Measurements from ENCODE around the gene FAR2.
A peak's percentile ranks its signal among the peaks of the same experiment; 100 is the strongest.
"Not testable (repeated sequence)": the region's sequence is repeated elsewhere in the genome, so short reads cannot be mapped to it uniquely, and the experiment has no call there.

The FAR2 gene

DNA sequence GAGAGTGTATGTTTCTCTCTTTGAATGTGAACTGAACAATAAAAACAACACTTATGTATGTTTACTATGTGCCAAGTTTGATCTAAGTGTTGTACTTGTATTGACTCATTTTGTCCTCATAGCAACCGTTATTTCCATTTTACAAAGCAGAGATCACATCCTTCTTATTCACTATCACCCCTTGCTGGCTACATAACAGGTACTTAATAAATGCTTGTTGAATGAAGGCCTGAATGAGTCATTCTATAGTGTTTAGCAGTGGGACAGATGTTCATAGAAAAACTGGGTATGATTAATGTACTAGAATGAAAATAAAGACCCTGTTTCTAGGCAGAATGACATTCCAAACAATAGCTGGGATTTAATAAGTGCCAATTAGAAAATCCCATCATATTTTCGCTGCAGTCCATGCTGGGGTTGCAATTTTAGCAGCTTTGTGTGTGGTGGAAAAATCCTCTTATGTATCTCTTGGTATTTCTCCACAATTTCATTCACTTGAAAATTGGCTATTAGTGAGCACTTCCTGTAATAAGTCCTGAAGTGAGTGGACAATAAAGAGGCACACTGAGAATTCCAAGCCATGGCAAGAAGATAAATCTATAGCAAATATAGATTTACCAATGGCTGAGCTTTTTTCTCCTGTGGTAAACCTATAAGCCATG, 86.0 kb downstream of the FAR2 start:
- no peak for DNase-seq (ENCODE audit: low spot score)

DNA sequence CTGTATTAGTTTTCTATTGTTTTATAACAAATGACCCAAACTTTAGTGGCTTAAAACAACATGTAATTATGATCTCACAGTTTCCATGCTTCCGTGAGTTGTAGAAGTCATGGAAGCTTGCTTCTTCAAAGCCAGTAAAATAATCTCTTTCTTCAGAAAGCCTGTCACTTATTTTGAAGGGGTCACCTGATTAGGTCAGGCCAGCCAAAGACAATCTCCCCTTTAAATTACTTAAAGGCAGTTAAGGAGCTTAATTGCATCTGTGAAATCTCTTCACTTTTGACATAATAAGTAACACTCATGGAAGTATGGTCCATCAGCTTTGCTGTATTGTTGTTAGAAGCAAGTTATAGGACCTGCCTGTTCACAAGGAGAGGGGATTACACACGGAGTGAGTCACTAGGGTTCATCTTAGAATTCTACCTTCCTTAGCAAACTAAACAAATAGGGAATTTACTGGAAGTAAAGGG, 89.8 kb downstream of the FAR2 start:
- DNase-seq (ENCODE audit: low spot score), result no peak

DNA sequence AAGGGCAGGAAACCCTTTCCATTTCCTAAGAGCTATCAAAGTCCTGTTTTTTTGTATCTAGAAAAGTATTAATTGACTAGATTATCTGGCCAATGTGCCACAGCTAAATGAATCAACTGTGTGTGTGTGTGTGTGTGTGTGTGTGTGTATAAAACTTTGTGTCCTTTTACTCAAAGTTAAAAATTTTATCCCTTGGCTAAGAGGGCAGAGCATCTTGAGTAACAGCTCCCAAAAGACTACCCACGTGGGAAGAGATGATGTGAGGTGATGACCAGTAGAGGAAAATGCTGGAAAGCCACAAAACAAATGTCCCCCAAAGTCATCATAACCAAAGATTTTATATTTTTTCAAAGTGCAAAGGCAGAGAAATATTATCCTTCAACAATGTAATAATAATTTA, 90.3 kb downstream of the FAR2 start:
- no peak for DNase-seq (ENCODE audit: low spot score)

DNA sequence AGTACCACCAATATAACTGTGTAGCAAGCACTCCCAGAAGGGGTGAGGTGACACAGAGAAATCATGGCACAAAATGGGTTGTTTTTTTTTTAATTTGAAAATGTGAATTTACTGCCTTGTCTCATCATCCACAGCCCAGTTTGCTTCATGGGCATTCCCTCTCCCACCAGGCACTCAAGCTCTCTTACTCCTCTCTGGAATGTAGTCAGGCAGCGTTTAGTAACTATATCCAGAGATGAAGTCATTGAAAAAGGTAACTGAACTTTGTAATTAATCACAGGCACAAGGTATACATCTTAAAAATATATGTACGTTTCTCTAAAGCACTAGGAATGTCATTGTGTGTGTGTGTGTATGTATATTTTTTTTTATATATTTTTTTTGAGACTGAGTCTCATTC, 91.4 kb downstream of the FAR2 start:
- no peak for DNase-seq (ENCODE audit: low spot score)

DNA sequence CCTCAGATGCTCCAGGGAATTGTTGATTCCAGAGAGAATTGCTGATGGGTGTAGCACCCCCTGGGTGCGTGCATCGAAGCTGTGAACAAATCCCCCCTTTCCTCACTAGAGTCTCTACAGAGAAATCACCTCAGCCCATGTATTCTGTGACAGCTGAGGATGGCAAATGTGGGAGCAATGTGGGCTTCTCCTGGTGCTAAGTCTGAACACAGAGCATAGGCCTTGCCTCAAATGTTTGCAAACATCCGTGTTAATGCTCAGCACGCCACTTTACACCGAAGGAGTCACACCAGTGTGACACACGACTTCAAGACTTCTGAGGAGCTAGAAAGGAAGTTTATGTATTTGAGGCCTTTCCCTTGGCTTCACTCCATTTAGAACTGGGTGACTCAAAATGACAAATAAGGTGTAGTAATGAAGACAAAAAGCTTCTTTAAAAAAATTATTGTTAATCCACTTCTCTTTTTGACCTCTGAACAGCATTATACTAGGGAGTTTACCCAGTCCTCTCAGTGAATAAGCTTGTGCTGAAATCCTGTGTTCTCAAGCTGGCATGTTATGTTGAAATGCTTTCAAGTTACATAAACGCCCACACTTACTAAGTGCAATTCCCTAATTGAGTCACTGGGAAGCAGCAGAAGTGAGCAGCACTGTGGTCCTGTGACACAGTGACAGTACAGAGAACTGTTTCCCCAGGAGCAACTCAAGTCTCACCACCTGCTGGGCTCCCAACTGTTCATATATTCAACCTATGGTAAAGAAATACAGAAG, 92.9 kb downstream of the FAR2 start:
- DNase-seq (ENCODE audit: low spot score), result no peak

DNA sequence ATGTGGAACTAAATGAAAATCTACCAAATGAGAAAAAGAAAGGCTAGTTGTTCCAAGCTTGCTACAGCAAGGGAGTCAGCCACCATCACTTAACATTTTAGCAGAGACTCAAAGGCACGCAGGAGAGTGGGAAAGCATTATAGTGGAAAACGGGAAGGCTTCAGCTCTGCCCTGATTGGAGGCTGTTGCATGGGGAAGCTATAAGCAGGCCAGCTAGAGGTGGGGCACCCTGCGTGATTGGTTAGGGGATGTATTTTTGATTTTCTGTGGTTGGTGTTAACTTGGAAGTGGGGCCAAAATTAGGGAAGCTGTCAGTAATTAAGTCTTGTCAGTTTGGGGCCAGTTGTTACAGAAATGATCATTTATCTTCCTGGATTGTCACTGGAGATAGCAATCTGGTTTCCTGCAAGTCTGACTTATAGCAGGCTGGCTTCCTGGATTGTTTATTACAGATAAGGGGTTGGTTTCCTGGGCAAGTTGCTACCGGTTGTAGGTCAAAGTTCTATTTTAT, 93.9 kb downstream of the FAR2 start:
- peak; percentile 52 for DNase-seq (ENCODE audit: low spot score)

DNA sequence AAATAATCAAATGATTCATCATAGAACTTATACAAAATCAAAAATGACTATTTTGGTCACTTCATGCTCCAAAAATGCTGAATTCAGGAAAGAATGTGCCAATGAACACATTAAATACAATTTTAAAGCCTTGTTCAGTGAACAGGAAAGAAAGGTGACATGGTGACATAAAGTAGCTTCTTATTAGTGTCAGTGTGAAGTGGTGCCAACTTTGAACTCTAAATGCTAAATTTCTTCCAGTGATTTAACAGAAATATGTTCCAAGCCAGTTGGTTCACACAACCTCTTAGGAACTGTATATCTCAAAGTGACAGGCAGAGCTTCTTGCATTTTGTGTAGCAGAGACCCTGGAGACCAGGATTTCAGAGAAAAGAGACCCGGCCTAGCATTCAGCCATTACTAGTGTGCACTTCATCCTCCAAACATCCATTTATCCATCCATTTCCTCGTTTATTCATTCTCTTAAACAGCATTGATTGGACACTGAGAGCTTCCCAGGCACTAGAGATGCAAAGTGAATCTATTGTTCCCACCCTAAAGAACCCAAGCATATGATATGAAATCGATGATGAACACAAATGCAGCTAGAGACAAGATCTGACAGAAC, 95.2 kb downstream of the FAR2 start:
- DNase-seq (ENCODE audit: low spot score), result no peak

DNA sequence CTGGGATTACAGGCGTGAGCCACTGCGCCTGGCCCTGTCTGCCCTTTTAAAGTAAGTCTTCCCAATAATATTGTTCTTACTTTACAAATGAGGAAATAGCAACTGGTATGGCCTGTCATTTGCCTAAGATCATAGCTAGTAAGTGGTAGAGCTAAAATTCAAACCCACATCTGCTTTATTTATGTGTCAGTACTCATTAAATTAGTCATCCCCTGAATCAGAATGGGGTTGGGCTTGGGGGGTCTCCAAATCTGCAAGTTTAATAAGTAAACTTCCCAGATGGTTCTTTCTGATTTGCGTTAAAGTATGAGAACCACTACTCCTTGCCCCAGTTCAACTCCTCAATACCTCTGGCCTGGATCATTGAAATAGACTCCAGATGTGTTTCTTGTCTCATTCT, 96.2 kb downstream of the FAR2 start:
- no peak for DNase-seq (ENCODE audit: low spot score)

DNA sequence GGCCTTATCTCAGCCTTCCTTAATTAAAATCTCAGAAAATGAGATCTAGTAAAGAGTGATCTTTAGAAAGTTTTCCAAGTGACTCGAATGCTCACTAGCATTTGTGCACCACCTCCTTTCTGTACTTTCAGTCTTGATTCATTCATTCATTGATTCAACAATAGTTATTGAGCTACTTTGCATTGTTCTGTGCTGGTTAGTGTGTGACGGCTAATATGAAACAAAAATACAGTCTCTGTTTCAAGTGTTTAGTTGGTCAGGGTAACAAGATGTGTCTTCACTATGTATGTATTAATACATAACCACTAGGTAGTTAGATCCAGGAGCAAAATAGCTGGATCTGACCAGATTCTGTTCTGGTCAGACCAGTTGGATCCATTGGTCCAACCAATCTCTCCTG, 100.9 kb downstream of the FAR2 start:
- DNase-seq (ENCODE audit: low spot score), result no peak

DNA sequence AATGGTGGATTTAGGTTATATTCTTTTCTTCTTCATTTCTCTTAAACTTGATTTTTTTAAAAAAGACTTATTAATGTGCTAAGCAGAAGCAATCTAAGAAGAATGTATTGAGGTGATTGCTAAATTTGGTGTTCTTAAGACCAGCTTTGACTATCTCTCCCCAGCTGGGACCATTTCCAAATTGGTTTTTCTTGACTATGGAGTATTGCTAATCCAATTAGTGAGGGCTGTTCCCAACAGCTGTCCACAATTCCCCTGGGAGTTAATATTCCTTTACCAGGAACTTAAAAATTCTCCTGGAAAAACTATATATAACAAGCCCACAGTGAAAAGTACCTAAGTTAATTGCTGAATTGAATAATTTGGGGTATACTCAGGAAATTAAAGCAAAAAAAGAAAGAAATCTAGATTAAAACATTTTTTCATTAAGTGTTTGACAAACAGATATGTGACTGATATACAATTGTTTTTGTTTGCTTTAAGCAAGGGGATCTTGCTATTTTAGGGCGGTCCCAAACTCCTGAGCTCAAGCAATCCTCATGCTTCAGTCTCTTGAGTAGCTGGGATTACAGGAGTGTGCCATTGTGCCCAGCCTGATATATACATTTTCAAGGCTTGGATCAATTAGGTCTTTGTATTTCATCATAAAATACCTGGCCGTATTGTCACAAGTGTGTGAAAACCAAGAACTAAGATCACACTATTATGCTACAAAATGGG, 105.0 kb downstream of the FAR2 start:
- no peak for DNase-seq (ENCODE audit: low spot score)

DNA sequence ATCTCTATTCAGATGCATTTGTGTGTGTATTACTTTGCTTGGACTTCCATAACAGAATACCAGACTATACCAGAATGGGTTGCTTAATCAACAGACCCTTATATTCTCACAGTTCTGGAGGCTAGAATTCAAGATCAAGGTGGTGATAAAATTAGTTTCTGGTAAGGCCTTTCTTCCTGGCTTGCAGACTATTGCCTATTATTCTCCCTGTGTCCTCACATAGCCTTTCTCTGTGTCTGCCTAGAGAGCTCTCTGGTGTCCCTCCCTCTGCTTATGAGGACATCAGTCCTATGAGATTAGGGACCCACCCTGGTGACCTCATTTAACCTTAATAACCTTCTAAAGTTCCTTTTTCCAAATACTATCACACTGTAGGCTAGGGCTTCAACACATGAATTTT, 106.0 kb downstream of the FAR2 start:
- DNase-seq (ENCODE audit: low spot score), result no peak

DNA sequence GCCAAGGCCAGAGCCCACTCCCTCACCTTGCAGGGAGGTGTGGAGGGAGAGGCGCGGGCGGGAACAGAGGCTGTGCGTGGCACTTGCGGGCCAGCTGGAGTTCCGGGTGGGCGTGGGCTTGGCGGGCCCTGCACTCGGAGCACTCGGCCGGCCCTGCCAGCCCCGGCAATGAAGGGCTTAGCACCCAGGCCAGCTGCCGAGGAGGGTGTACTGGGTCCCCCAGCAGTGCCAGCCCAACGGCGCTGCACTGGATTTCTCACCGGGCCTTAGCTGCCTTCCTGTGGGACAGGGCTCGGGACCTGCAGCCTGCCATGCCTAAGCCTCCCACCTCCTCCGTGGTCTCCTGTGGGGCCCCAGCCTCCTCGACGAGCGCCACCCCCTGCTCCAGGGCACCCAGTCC, 107.5 kb downstream of the FAR2 start:
- DNase-seq (ENCODE audit: low spot score), result no peak

DNA sequence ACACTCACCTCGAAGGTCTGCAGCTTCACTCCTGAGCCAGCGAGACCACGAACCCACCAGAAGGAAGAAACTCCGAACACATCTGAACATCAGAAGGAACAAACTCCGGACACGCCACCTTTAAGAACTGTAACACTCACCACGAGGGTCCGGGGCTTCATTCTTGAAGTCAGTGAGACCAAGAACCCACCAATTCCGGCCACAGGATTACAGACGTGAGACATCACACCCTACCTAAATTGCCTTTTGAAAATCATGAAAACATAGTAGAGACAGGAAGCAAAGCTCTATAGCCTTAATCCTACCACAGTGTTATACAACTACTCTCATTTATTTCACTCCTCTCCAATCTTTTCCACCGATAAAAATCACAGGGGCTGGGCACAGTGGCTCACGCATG, 108.6 kb downstream of the FAR2 start:
- not testable (repeated sequence) for DNase-seq (ENCODE audit: low spot score)

DNA sequence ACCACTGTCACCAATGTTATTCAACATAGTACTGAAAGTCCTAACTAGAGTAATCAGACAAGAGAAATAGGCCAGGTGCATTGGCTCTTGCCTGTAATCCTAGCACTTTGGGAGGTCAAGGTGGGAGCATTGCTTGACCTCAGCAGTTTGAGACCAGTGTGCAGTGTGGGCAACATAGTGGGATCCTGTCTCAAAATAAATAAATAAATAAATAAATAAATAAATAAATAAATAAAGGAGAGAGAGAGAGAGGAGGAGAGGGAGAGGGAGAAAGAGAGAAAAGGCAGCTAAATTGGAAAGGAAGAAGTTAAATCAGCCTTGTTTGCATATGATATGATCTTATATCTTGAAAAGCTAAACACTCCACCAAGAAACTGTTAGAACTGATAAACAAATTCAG, 115.3 kb downstream of the FAR2 start:
- DNase-seq (ENCODE audit: low spot score), result no peak

DNA sequence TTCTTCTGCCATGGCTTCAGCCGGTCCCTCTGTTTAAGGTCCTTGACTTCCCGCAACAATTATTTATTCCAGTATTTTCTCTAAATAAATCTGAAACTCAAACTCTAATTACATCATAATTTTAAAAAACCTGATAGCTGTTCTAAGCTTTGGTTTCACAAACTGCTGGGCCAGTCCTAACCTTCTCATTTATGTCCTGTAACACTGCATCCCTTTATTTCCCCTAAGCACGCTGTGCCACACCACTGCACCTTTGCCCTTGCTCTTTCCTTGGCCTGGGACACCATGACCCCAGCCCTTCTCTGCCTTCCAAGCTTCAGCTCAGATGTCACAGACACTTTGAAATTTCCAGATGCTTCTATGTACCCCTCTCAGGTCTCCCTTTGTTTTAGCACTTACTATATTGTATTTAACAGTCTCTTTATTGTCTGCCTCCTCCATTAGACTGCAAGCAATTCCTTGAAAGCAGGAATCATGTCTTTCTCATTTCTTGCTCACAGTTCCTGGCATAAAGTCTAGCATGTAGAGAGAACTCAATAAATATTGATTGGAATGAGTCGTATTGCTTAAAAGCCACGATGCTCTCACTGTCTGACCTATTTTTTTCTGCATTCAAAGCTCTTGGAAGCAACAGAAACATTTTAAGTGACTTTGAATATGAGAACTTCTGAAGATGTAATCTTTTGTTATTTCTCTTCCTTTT, 120.8 kb downstream of the FAR2 start:
- DNase-seq (ENCODE audit: low spot score), result no peak

DNA sequence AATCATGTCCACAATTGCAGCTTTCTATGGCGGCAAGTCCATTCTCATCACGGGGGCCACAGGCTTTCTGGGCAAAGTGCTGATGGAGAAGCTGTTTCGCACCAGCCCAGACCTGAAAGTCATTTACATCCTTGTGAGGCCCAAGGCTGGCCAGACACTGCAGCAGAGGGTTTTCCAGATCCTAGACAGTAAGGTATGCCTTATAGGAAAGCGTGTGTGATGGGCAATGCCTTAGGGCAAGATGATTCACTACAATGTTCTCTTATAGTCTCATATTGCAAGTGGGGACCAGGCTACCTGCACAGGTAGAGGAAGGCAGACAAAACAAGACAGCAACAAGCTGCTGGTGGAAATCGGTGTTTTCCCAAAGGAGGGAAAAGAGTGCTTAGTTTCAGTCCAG, 121.4 kb downstream of the FAR2 start:
- DNase-seq (ENCODE audit: low spot score), result no peak

DNA sequence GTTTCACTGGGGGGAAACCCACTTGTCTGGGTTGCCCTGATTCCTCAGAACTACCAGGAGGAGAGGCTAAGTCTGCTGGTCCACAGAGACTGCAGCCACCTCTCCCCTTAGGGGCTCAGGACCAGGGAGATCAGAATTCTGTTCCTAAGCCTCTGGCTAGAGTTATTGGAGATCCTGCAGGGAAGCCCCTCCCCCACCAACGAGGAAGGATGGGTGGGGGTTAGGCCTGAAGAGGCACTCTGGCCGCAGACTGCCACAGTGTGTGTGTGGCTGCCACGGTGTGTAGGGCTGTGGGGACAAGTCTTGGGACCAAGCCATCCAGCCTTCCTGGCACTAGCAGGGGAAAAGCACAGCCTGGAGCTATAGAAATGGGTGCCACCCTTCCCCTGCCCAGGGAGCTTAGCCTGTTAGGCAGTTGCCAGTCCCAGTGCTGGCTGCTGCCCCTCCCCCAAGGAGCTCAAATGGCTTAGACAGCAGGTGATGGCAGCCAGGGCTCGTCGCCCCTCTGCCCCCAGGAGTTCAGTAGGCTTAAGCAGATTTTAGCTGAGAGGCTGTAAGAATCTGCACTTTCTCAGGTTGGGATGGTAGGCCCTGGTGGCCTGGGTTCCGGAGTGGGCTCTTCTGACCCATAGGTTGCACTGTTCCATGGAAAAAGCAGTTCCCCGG, 124.2 kb downstream of the FAR2 start:
- peak; percentile 59 for DNase-seq (ENCODE audit: low spot score)

DNA sequence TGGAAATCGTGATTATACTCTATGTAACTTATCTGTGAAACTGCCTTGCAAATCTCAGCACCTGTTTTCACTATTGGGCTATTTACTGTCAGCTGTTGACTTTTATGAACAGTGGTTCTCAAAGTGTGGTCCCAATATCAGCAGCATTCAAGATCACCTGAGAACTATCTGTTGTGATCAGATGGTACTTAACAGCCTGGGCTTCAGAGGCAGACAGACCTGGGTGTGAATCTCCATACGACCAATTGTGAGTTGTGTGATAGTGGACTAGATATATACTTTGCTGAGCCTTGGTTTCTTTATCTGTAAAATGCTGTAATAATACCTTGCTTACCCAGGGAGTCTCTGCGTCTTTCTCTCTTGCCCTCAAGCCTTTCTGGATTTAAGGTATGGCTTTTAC, 126.8 kb downstream of the FAR2 start:
- no peak for DNase-seq (ENCODE audit: low spot score)

DNA sequence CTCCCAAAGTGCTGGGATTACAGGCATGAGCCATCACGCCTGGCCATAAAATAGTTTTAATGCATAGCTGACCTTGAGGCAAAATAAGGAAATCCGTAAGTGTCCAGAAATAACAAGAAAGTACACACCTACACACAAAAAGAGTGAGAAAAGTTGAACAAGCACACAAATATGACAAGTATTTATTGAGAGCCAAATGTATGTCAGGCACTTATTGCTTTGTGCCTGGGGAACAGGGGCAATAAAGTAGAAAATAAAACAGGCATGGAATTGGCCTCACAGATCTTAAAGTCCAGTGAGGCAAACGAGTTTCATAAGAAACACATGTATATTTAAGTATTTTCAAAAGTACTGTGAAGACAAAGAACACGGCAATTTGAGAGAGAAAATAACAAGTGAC, 128.2 kb downstream of the FAR2 start:
- DNase-seq (ENCODE audit: low spot score), result no peak

DNA sequence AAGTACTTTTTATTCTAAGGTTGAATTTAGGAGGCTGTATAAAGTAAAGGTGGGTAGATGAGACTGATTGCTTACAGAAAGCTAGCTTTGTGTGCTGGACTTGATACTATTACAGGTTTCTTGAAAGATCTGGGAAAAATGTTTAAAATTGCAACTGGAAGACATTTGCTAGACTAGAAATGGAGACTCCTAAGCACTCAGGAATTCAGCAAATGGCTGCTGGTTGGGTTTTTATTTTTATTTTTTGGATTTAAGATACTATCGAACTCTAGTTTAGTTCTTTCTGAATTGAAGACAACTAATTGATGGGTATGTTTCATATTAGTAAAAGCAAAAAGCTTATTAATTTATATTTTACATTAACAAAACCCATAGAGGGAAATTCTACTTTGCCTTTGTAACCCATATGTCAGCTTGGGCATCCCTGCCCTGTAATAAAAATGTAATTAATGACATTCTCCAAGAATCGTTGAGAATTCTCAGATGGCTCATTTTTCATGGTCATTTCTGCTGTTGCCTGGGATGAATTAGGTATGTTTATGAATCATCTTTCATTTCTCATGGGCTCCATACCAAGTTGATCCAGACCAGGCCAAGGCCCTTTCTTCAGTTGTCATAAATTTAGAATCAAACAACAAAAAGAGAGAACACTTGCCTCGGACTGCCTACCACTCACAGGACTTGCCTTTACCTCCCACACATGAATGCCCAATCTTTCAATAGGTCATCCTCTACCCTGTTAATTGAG, 129.8 kb downstream of the FAR2 start:
- no peak for DNase-seq (ENCODE audit: low spot score)

Measured in ecto neural progenitor cell (in vitro differentiated cells).